GM12878 (cell line): Measurements from ENCODE around the gene HSPB6. TPM values are rescaled to one million over a fixed set of nuclear protein-coding genes. Genes with fewer than 3 reads are reported as not detected.

Experiments used
- ATAC-seq: fragments of 200-7000 bp; cut with Tn5 transposase; 3 replicates; pipeline ENCODE4 v1.9.1; 2020; ENCODE audit warnings: mild to moderate bottlenecking, moderate library complexity
- BruUV-seq: library from RNA; stranded (reverse); fragments of 400-500 nt; replicated peaks from 2 replicates; lab custom pipeline; 2021; lab: Mats Ljungman, UMichigan
- CTCF ChIA-PET: fragments of 300-600 bp; sonication (Branson Sonifier 250); formaldehyde crosslinking; extraction: SDS; loops from one replicate; lab custom pipeline; 2021; ENCODE audit warnings: inconsistent platforms; lab: Yijun Ruan, JAX
- POLR2A ChIA-PET: fragments of 350-600 bp; formaldehyde crosslinking; extraction: SDS; loops from one replicate; lab custom pipeline; 2021; ENCODE audit warnings: inconsistent platforms; lab: Charles Lee
- RAD21 ChIA-PET: fragments of 300-600 bp; sonication (Branson Sonifier 250); formaldehyde crosslinking; loops from one replicate; lab custom pipeline; 2023; ENCODE audit warnings: antibody characterized with exemption; ENCODE audit not compliant: unreplicated experiment; lab: Charles Lee
- SMC1A ChIA-PET: fragments of 300-600 bp; sonication (Branson Sonifier 250); formaldehyde crosslinking; loops from one replicate; lab custom pipeline; 2023; ENCODE audit not compliant: unreplicated experiment, uncharacterized antibody; lab: Charles Lee
- DNase-seq: peaks from one replicate; pipeline ENCODE4 v3.0.0-alpha.2; 2011; ENCODE audit warnings: low read depth, low spot score
- FAIRE-seq: peaks from 3 replicates; lab custom pipeline; 2011; peaks lifted over from hg19 to GRCh38; lab: Jason Lieb, UNC
- H2AFZ ChIP-seq: 2 replicates; pipeline ENCODE4 v1.6.0; 2011; ENCODE audit warnings: low read depth, low read length, control low read depth; ENCODE audit not compliant: control insufficient read depth
- H3K27ac ChIP-seq: 2 replicates; pipeline ENCODE4 v1.5.1; 2011; ENCODE audit warnings: control low read depth; ENCODE audit not compliant: control insufficient read depth, insufficient read depth
- H3K27me3 ChIP-seq, 2 experiments: replicated peaks in 1 of 2; 2 replicates each; pipeline versions ENCODE4 v1.6.0 to v1.6.1; 2011; ENCODE audit warnings: low read length in 1 of 2; ENCODE audit not compliant: control insufficient read depth in 2 of 2, insufficient read depth in 2 of 2
- H3K36me3 ChIP-seq, 2 experiments: 2 replicates each; pipeline ENCODE4 v1.5.1; 2011; ENCODE audit warnings: low read length in 1 of 2; ENCODE audit not compliant: control insufficient read depth in 2 of 2, insufficient read depth in 2 of 2
- H3K4me1 ChIP-seq: 2 replicates; pipeline ENCODE4 v1.6.1; 2011; ENCODE audit warnings: mild to moderate bottlenecking, low read length, moderate library complexity, mixed read lengths; ENCODE audit not compliant: control insufficient read depth, insufficient read depth
- H3K4me2 ChIP-seq: 2 replicates; pipeline ENCODE4 v1.6.0; 2011; ENCODE audit warnings: control low read depth; ENCODE audit not compliant: control insufficient read depth, insufficient read depth
- H3K4me3 ChIP-seq: fragments of 200-600 bp; sonication (generic); 2 replicates; pipeline ENCODE4 v1.5.1; 2016
- H3K79me2 ChIP-seq: 2 replicates; pipeline ENCODE4 v1.6.0; 2011; ENCODE audit warnings: low read length; ENCODE audit not compliant: control insufficient read depth, insufficient read depth
- H3K9ac ChIP-seq: 2 replicates; pipeline ENCODE4 v1.8.0; 2011; ENCODE audit warnings: low read length, control low read depth, mixed read lengths; ENCODE audit not compliant: control insufficient read depth, insufficient read depth
- H3K9me3 ChIP-seq: replicated peaks from 3 replicates; pipeline ENCODE4 v1.5.1; 2011; ENCODE audit warnings: mild to moderate bottlenecking, low read length; ENCODE audit not compliant: control insufficient read depth, insufficient read depth
- H4K20me1 ChIP-seq: 2 replicates; pipeline ENCODE4 v1.6.0; 2011; ENCODE audit not compliant: control insufficient read depth, insufficient read depth
- CBFB ChIP-seq: IDR thresholded peaks from 2 replicates; pipeline ENCODE4 v1.6.1; 2016; ENCODE audit warnings: antibody characterized with exemption, low read depth
- CREB1 ChIP-seq: IDR thresholded peaks from 2 replicates; pipeline ENCODE4 v1.6.1; 2012; ENCODE audit warnings: low read depth, mild to moderate bottlenecking, inconsistent platforms
- EED ChIP-seq: sonication (generic); IDR thresholded peaks from 2 replicates; pipeline ENCODE4 v1.6.1; 2016; ENCODE audit warnings: antibody characterized with exemption, low read depth
- FOS ChIP-seq: IDR thresholded peaks from 3 replicates; pipeline ENCODE4 v1.6.1; 2011; ENCODE audit warnings: borderline replicate concordance; ENCODE audit not compliant: insufficient read length; ENCODE audit errors: extremely low read depth
- IKZF1 ChIP-seq: fragments of 450-650 bp; conservative IDR thresholded peaks from 2 replicates; pipeline ENCODE4 v1.6.1; 2017; ENCODE audit warnings: antibody characterized with exemption, mild to moderate bottlenecking
- MTA2 ChIP-seq: fragments of 450-650 bp; IDR thresholded peaks from 2 replicates; pipeline ENCODE4 v1.6.1; 2016; ENCODE audit warnings: low read depth, mild to moderate bottlenecking, moderate library complexity
- MXI1 ChIP-seq: fragments of 150-350 bp; IDR thresholded peaks from 2 replicates; pipeline ENCODE4 v1.6.1; 2011; ENCODE audit warnings: low read depth, mild to moderate bottlenecking, inconsistent platforms, low read length, improper control_type of control experiment
- PAX8 ChIP-seq: fragments of 450-650 bp; IDR thresholded peaks from 2 replicates; pipeline ENCODE4 v1.6.1; 2017; ENCODE audit warnings: mild to moderate bottlenecking, moderate library complexity
- POU2F2 ChIP-seq: IDR thresholded peaks from 3 replicates; pipeline ENCODE4 v1.6.1; 2011; ENCODE audit warnings: low read depth, mild to moderate bottlenecking, low read length, borderline replicate concordance
- RAD21 ChIP-seq: IDR thresholded peaks from 2 replicates; pipeline ENCODE4 v1.6.1; 2011; ENCODE audit warnings: mild to moderate bottlenecking, low read depth, low read length, moderate library complexity; ENCODE audit not compliant: insufficient read depth
- RFX5 ChIP-seq: IDR thresholded peaks from 2 replicates; pipeline ENCODE4 v1.6.1; 2011; ENCODE audit warnings: low read depth, low read length, improper control_type of control experiment
- SMAD5 ChIP-seq: IDR thresholded peaks from 2 replicates; pipeline ENCODE4 v1.6.1; 2016; ENCODE audit warnings: antibody characterized with exemption, low read depth
- ZNF207 ChIP-seq: fragments of 450-650 bp; IDR thresholded peaks from 2 replicates; pipeline ENCODE4 v1.6.1; 2014; ENCODE audit warnings: antibody characterized with exemption, mild to moderate bottlenecking, borderline replicate concordance
- ZNF384 ChIP-seq: IDR thresholded peaks from 2 replicates; pipeline ENCODE4 v1.6.1; 2012; ENCODE audit warnings: low read depth, mild to moderate bottlenecking, low read length, improper control_type of control experiment, borderline replicate concordance
- ZNF622 ChIP-seq: fragments of 450-650 bp; IDR thresholded peaks from 2 replicates; pipeline ENCODE4 v1.6.1; 2017; ENCODE audit warnings: mild to moderate bottlenecking, inconsistent platforms
- WGBS: methylation state at CpG from one replicate; pipeline ENCODE4 v1.1.6; 2016; ENCODE audit warnings: low lambda C conversion rate; ENCODE audit not compliant: insufficient replicate concordance, insufficient coverage; ENCODE audit errors: missing lambda C conversion rate; 5-methylcytosine and 5-hydroxymethylcytosine counted together
- in situ Hi-C: fragments of 300-500 bp; cut with MboI; formaldehyde crosslinking; loops from 9 replicates; pipeline ENCODE4 v1.14.3; 2018; ENCODE audit warnings: mixed read lengths
- intact Hi-C: fragments of 100-400 bp; cut with micrococcal nuclease; formaldehyde crosslinking; loops from one replicate; pipeline ENCODE4 v1.14.2; 2022; ENCODE audit not compliant: unreplicated experiment
- polyA plus RNA-seq, 11 experiments: library from polyadenylated mRNA; depleted of rRNA in 4 of 11; unstranded in 6 of 11; stranded (reverse) in 5 of 11; fragments of >200 nt; fragmentation: Nextera tagmentation in 4 of 11; fragmentation: Illumina TruSeq in 1 of 11; extraction: Ambion mirVana in 4 of 11; extraction: Trizol in 1 of 11; gene quantifications; 1 replicate in 1 of 11; 2 replicates in 10 of 11; pipeline versions ENCODE4 v1.2.1 to v1.2.3, GENCODE V29; 2011 to 2016; ENCODE audit warnings: inconsistent platforms in 2 of 11, missing spikeins in 2 of 11, low read depth in 1 of 11
- total RNA-seq, 4 experiments: library from RNA; depleted of rRNA in 3 of 4; stranded (reverse); fragments of >200 nt in 3 of 4; fragmentation: Illumina TruSeq in 1 of 4; extraction: Trizol in 1 of 4; gene quantifications; 2 replicates each; pipeline versions ENCODE4 v1.2.1 to v1.2.3, GENCODE V29; 2013 to 2021
- TF ChIP-seq, protein P1 (sequence below), 3 experiments: IDR thresholded peaks in 2 of 3; conservative IDR thresholded peaks in 1 of 3; 2 replicates each; pipeline ENCODE4 v1.5.1; 2011; ENCODE audit warnings: low read depth in 3 of 3, low read length in 3 of 3, mild to moderate bottlenecking in 3 of 3, control low read depth in 2 of 3, moderate library complexity in 2 of 3, inconsistent platforms in 1 of 3, mixed read lengths in 1 of 3; ENCODE audit not compliant: control insufficient read depth in 2 of 3, insufficient read depth in 1 of 3; ENCODE audit errors: extremely low read depth in 1 of 3
- TF ChIP-seq, protein P2 (sequence below): IDR thresholded peaks from 2 replicates; pipeline ENCODE4 v1.6.1; 2011; ENCODE audit warnings: borderline replicate concordance, low read depth, mild to moderate bottlenecking, moderate library complexity, mixed read lengths, low read length; ENCODE audit not compliant: insufficient read depth; ENCODE audit errors: extremely low read length

HSPB6 gene
- total and polyA plus RNA-seq, 10 of the 15 experiments (the other 5 are each of a cell fraction or from before 2014, with no cell fraction given) = 0.09 to 1.6 (median 0.36) TPM; not detected in 4

DNA sequence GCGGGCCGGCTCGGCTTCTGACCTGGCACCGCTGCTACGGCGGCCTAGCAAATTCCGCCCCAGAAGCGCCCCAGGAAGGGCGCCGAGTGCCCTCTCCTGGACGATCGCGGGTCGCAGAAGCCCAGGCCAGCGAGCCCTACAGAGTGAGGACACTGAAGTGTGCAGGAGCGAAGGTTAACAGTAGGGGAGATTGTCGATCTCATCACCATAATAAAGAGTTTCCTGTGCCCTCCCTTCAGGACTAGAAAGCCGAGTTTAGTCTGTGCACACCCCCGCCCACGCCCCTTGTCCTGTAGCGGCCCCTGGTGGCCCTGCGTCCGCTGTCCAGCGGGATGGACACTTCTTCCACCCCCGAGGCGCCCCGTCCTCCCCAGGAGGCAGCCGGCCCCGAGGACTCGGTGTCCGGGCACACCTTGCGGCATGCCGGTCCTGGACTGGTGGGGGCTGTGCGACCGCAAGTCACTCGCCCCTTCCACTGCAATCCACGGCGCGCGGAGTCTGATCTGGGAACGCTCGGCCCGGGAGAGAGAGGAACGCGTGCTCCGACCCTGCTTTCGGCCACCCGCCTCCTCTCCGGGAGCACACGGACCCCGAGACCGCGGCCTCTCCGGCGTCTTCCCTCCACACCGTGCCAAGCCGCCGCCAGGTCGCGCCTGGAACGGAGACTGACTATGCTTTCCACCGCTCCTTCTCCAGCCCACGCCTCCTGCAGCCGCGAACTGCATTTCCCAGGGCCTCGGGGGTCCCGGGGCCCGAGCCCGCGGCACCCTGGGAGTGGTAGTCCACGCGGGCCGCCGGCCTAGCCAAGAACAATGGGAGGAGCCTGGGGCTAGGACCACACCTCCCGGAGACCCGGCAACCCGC is 39.8 kb downstream of the HSPB6 start:
- BruUV-seq = no TSS peak
- 1% methylated on average over 70 of the region's 77 CpGs for WGBS
- intact Hi-C loops (loop anchor here (1.0 to 2.0 kb wide), 4 partner anchors 23 to 214 kb away; partner anchors contain the start of genes PSENEN and U2AF1L4), in situ Hi-C loops (no loop called here)
- SMC1A ChIA-PET = interaction anchor here (6.3 kb wide), 1 partner anchor 19 kb away, joined by 375 read pairs; the partner anchor contains the start of gene ZBTB32
- Histone ChIP-seq H2AFZ (peak overlapping the region; percentile 87), H3K9ac (peak overlapping the region; percentile 77), H3K4me3 (peak overlapping the region; percentile 82), H3K79me2 (peaks cover 68% of the 10 kb centered on the region), H3K27ac (peak overlapping the region; percentile 95), H4K20me1 (no peaks in the 10 kb centered on the region), H3K4me1 (peaks cover 32% of the 10 kb centered on the region), H3K9me3 (no peaks in the 10 kb centered on the region), H3K4me2 (peak overlapping the region; percentile 99), H3K36me3 (peaks cover 0 to 6% of the 10 kb centered on the region in 2 experiments; a peak in 3 of 4 replicates), H3K27me3 (no peaks in the 10 kb centered on the region)
- POLR2A ChIA-PET = interaction anchor here (1.8 to 12.1 kb wide), 3 partner anchors 18 to 26 kb away, joined by 12 to 516 read pairs (median 91); partner anchors contain the start of genes IGFLR1, PSENEN, U2AF1L4 and ZBTB32
- FAIRE-seq (peak; percentile 61), ATAC-seq (peak; percentile 75), DNase-seq (peak; percentile 77)
- RAD21 ChIA-PET = interaction anchor here (6.3 kb wide), 1 partner anchor 18 kb away, joined by 430 read pairs; the partner anchor contains the start of gene ZBTB32
- CTCF ChIA-PET = interaction anchor here (6.4 to 7.3 kb wide), 2 partner anchors 15 to 22 kb away, joined by 77 to 271 read pairs; no protein-coding TSS in a partner anchor
- TF ChIP-seq POU2F2 (no peak), FOS (no peak), SMAD5 (no peak), EED (peak; percentile 14; the same call in 1 of the 2 replicates), CBFB (no peak), CREB1 (peak; percentile 61; the same call in 1 of the 2 replicates), MTA2 (no peak), RAD21 (peak; percentile 52), MXI1 (no peak; the same call in none of the 2 replicates), RFX5 (no peak), ZNF622 (no peak), ZNF207 (no peak), IKZF1 (peak; percentile 100), PAX8 (no peak), ZNF384 (no peak)
- TF ChIP-seq, protein P1, sequence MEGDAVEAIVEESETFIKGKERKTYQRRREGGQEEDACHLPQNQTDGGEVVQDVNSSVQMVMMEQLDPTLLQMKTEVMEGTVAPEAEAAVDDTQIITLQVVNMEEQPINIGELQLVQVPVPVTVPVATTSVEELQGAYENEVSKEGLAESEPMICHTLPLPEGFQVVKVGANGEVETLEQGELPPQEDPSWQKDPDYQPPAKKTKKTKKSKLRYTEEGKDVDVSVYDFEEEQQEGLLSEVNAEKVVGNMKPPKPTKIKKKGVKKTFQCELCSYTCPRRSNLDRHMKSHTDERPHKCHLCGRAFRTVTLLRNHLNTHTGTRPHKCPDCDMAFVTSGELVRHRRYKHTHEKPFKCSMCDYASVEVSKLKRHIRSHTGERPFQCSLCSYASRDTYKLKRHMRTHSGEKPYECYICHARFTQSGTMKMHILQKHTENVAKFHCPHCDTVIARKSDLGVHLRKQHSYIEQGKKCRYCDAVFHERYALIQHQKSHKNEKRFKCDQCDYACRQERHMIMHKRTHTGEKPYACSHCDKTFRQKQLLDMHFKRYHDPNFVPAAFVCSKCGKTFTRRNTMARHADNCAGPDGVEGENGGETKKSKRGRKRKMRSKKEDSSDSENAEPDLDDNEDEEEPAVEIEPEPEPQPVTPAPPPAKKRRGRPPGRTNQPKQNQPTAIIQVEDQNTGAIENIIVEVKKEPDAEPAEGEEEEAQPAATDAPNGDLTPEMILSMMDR (IDR thresholded peaks at IDR 0.05 in 2 of 3, conservative IDR thresholded peaks at IDR 0.05 in 1 of 3; ENCODE audit: control insufficient read depth in 2 of 3, extremely low read depth in 1 of 3, insufficient read depth in 1 of 3, low read depth in 3 of 3, low read length in 3 of 3) = peak; percentile 53 to 76 (median 74)
- TF ChIP-seq, protein P2, sequence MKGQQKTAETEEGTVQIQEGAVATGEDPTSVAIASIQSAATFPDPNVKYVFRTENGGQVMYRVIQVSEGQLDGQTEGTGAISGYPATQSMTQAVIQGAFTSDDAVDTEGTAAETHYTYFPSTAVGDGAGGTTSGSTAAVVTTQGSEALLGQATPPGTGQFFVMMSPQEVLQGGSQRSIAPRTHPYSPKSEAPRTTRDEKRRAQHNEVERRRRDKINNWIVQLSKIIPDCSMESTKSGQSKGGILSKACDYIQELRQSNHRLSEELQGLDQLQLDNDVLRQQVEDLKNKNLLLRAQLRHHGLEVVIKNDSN = no peak
